22Rv1 (cell line): ENCODE results near the gene DACH1.
"Not testable (repeated sequence)": the region's sequence is repeated elsewhere in the genome, so short reads cannot be mapped to it uniquely, and the experiment has no call there.

Source experiments
- H3K27ac ChIP-seq: fragments of 450-650 bp; 2 replicates; pipeline ENCODE4 v1.5.1; 2017
- ZFX ChIP-seq: fragments of 450-650 bp; IDR thresholded peaks from 2 replicates; pipeline ENCODE4 v1.6.1; 2017; ENCODE audit warnings: antibody characterized with exemption, borderline replicate concordance
- TF ChIP-seq, protein P1 (sequence below): fragments of 450-650 bp; IDR thresholded peaks from 2 replicates; pipeline ENCODE4 v1.5.1; 2017; ENCODE audit warnings: mild to moderate bottlenecking

The DACH1 gene

DNA sequence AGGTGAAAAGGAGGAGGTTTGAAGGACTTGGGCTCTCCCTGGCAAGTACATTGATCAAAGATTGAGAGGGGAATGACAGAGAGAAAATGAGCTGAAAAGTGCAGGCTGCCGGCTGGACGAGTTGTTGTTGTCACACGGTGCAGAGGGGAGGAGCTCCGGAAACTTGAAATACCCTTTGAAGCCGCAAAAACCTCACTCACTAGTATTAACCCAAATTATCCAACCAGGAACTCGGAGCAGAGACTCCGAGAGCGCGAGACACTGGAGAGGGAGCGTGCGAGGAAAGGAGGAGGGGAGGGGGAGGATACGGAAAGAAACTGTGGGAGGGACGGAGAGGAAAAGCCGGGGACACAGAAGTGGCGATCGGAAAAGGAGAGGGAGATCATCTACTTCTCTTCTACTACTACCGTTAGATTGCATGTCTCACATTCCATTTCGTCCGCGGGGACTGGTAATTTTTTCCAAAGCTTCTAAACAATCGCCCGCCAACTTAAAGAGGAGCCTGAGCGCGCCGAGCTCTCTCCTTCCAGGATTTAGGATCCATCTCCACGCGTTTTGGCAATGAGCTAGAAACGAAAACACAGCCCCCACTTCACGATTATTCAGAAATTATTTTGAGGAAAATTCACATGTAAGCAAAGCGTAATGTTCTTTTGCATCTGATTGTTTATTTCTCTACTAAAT is at the start of gene DACH1:
Gene DACH1 (minus strand): TSS at position 74 of the 684 bp plus-strand sequence.
- peak within 1 kb of the TSS; percentile 46 for H3K27ac ChIP-seq
- TF ChIP-seq, protein P1, sequence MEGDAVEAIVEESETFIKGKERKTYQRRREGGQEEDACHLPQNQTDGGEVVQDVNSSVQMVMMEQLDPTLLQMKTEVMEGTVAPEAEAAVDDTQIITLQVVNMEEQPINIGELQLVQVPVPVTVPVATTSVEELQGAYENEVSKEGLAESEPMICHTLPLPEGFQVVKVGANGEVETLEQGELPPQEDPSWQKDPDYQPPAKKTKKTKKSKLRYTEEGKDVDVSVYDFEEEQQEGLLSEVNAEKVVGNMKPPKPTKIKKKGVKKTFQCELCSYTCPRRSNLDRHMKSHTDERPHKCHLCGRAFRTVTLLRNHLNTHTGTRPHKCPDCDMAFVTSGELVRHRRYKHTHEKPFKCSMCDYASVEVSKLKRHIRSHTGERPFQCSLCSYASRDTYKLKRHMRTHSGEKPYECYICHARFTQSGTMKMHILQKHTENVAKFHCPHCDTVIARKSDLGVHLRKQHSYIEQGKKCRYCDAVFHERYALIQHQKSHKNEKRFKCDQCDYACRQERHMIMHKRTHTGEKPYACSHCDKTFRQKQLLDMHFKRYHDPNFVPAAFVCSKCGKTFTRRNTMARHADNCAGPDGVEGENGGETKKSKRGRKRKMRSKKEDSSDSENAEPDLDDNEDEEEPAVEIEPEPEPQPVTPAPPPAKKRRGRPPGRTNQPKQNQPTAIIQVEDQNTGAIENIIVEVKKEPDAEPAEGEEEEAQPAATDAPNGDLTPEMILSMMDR: no peak
- TF ChIP-seq ZFX: no peak

GRCh38 chr13:71913717-71914116 is 46.7 kb upstream of the DACH1 start:
- no peak for TF ChIP-seq ZFX
- TF ChIP-seq, protein P1: no peak
- H3K27ac ChIP-seq: no peak overlapping the region

DNA sequence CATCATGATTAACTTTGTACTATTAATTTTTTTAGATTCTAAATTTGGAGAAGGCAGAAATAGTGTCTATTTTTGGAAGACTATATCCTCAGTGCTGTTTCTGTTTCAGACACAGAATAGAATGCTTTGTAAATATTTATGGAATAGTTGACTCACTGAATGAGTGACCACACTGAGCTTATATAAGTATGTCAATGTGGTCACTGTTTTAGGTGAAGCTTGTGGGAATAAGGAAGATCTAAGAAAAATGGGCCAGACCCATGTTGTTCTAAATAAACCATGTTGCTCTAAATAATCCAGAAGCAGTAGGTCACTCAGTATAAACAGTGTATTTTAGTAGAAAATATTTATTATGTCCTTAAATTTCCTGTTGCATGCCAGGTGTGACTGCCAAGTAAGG is 45.5 kb upstream of the DACH1 start:
- TF ChIP-seq, protein P1: no peak
- no peak for TF ChIP-seq ZFX
- H3K27ac ChIP-seq: no peak overlapping the region

GRCh38 chr13:71906448-71906847 is 39.4 kb upstream of the DACH1 start:
- H3K27ac ChIP-seq: no peak overlapping the region
- TF ChIP-seq ZFX: no peak
- TF ChIP-seq, protein P1: no peak

DNA sequence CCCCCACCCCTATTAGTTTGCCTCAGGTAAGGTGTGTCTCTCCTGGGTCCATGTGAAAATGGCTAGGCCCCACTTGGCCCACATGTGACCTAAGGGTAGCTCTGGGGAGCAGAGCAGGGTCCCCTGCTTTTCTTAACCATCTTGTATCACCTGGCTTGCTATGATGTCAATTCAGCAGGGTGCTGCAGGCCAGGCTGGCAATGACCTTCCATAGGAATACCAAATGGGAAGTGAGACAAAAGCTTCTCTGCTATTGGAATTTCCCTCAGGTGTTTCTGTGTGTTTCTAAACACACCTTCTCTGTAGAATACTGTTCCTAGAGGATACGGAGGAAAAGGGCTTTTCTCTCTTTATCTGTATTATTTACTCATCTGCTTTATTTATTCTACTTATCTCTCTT is 35.7 kb upstream of the DACH1 start:
- H3K27ac ChIP-seq: no peak overlapping the region
- TF ChIP-seq ZFX: no peak
- TF ChIP-seq, protein P1: no peak

GRCh38 chr13:71893506-71893905 is 26.5 kb upstream of the DACH1 start:
- not testable (repeated sequence) for H3K27ac ChIP-seq

GRCh38 chr13:71886880-71887279 is 19.9 kb upstream of the DACH1 start:
- TF ChIP-seq, protein P1: no peak
- TF ChIP-seq ZFX: no peak
- no peak overlapping the region for H3K27ac ChIP-seq

GRCh38 chr13:71882120-71882519 is 15.1 kb upstream of the DACH1 start:
- no peak for TF ChIP-seq ZFX
- TF ChIP-seq, protein P1: no peak
- H3K27ac ChIP-seq: no peak overlapping the region
